RWPE2 (cell line): ENCODE results near the gene FOXB2.

Source experiments
- ATAC-seq: fragments of 200-7000 bp; cut with Tn5 transposase; 3 replicates; pipeline ENCODE4 v1.9.1; 2021; ENCODE audit warnings: low read depth
- DNase-seq: peaks from one replicate; pipeline ENCODE4 v3.0.0-alpha.2; 2020; ENCODE audit warnings: low spot score
- H3K27ac ChIP-seq: fragments of 450-650 bp; 2 replicates; pipeline ENCODE4 v1.5.1; 2017; ENCODE audit warnings: mild to moderate bottlenecking; ENCODE audit not compliant: poor library complexity, severe bottlenecking
- H3K27me3 ChIP-seq: fragments of 250-450 bp; sonication (Bioruptor Pico); 2 replicates; pipeline ENCODE4 v1.5.1; 2021; ENCODE audit warnings: mild to moderate bottlenecking, moderate library complexity; ENCODE audit not compliant: insufficient read depth, poor library complexity, severe bottlenecking
- H3K36me3 ChIP-seq: fragments of 250-450 bp; sonication (Bioruptor Pico); 2 replicates; pipeline ENCODE4 v1.5.1; 2020; ENCODE audit warnings: low read depth, mild to moderate bottlenecking, moderate library complexity
- H3K4me1 ChIP-seq: fragments of 250-450 bp; sonication (Bioruptor Pico); 2 replicates; pipeline ENCODE4 v1.5.1; 2021; ENCODE audit warnings: mild to moderate bottlenecking, moderate library complexity; ENCODE audit not compliant: insufficient read depth, poor library complexity, severe bottlenecking
- H3K4me3 ChIP-seq: fragments of 250-450 bp; sonication (Bioruptor Pico); 2 replicates; pipeline ENCODE4 v1.5.1; 2021; ENCODE audit warnings: mild to moderate bottlenecking, moderate library complexity; ENCODE audit not compliant: severe bottlenecking
- H3K9me3 ChIP-seq: fragments of 250-450 bp; sonication (Bioruptor Pico); 2 replicates; pipeline ENCODE4 v1.5.1; 2021; ENCODE audit warnings: mild to moderate bottlenecking, moderate library complexity; ENCODE audit not compliant: severe bottlenecking
- TF ChIP-seq, protein P1 (sequence below): fragments of 450-650 bp; IDR thresholded peaks from one replicate; pipeline ENCODE4 v1.5.1; 2017; ENCODE audit warnings: mild to moderate bottlenecking, moderate library complexity; ENCODE audit not compliant: poor library complexity, severe bottlenecking

FOXB2 gene

GRCh38 chr9:76999261-76999660 is 20.2 kb upstream of the FOXB2 start:
- Histone ChIP-seq H3K4me3 (no peak overlapping the region), H3K4me1 (no peaks in the 10 kb centered on the region), H3K27ac (no peak overlapping the region), H3K9me3 (no peaks in the 10 kb centered on the region), H3K27me3 (peaks cover 3% of the 10 kb centered on the region), H3K36me3 (no peaks in the 10 kb centered on the region)
- no peak for DNase-seq
- ATAC-seq, result no peak
- TF ChIP-seq, protein P1, sequence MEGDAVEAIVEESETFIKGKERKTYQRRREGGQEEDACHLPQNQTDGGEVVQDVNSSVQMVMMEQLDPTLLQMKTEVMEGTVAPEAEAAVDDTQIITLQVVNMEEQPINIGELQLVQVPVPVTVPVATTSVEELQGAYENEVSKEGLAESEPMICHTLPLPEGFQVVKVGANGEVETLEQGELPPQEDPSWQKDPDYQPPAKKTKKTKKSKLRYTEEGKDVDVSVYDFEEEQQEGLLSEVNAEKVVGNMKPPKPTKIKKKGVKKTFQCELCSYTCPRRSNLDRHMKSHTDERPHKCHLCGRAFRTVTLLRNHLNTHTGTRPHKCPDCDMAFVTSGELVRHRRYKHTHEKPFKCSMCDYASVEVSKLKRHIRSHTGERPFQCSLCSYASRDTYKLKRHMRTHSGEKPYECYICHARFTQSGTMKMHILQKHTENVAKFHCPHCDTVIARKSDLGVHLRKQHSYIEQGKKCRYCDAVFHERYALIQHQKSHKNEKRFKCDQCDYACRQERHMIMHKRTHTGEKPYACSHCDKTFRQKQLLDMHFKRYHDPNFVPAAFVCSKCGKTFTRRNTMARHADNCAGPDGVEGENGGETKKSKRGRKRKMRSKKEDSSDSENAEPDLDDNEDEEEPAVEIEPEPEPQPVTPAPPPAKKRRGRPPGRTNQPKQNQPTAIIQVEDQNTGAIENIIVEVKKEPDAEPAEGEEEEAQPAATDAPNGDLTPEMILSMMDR, result no peak

- no peak for ATAC-seq
- H3K4me1 ChIP-seq, result no peaks in the 10 kb centered on the region
Measured at GRCh38 chr9:77000330-77000729, 19.1 kb upstream of the FOXB2 start.

DNA sequence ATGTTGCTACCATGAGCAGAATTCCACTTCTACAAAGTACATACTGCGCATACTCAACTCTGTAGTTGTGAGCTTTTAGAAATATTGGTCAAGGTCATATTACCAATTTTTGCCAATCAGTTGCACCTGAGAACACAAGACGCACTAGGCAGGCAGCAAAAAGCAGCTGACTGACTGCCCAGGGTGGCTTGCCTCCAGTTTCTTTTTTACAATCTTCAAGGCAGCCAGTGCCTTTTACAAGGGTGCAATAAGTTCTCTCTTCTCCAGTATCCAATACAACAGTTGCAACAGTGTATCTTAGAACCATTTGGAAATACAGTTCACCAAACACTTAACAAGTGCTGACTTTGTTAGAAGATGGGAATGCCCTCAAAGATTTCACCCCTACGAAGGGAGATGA is 16.1 kb upstream of the FOXB2 start:
- TF ChIP-seq, protein P1, result no peak
- H3K27ac ChIP-seq, result no peak overlapping the region
- no peaks in the 10 kb centered on the region for H3K9me3 ChIP-seq
- H3K27me3 ChIP-seq, result peaks cover under 1% of the 10 kb centered on the region
- no peak for DNase-seq
- H3K4me1 ChIP-seq, result no peaks in the 10 kb centered on the region
- ATAC-seq, result no peak
- no peaks in the 10 kb centered on the region for H3K36me3 ChIP-seq
- H3K4me3 ChIP-seq, result no peak overlapping the region

More at GRCh38 chr9:77000330-77000729, 19.1 kb upstream of the FOXB2 start:
- no peaks in the 10 kb centered on the region for H3K9me3 ChIP-seq
- no peak overlapping the region for H3K4me3 ChIP-seq
- H3K27me3 ChIP-seq, result peaks cover 3% of the 10 kb centered on the region
- DNase-seq, result no peak
- H3K27ac ChIP-seq, result no peak overlapping the region
- no peaks in the 10 kb centered on the region for H3K36me3 ChIP-seq
- TF ChIP-seq, protein P1, result no peak

GRCh38 chr9:77005216-77005615 is 14.2 kb upstream of the FOXB2 start:
- no peak overlapping the region for H3K27ac ChIP-seq
- no peaks in the 10 kb centered on the region for H3K4me1 ChIP-seq
- ATAC-seq (no peak), DNase-seq (no peak)
- H3K9me3 ChIP-seq, result no peaks in the 10 kb centered on the region
- no peak overlapping the region for H3K4me3 ChIP-seq
- TF ChIP-seq, protein P1, result no peak
- H3K36me3 ChIP-seq, result no peaks in the 10 kb centered on the region
- H3K27me3 ChIP-seq, result peaks cover 10% of the 10 kb centered on the region

DNA sequence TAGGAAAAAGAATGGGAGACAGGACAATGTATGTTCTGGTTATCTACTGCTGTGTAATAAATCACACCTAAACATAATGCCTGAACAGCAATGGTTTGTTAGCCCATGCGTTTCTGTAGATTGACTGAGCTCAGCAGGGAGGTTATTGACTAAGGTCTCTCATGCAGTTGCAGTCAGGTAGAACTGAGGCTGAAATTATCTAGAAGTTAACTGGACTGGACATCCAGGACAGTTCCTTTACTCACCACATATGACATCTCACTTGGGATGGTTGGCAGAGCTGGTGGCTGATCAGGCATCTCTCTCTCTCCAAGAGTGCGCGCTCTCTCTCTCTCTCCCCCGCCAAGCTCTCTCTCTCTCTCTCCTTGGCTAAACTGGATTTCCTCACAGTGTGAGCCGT is 8.9 kb upstream of the FOXB2 start:
- H3K27me3 ChIP-seq, result peaks cover 61% of the 10 kb centered on the region
- H3K36me3 ChIP-seq, result no peaks in the 10 kb centered on the region
- ATAC-seq, result no peak; the same call in 2 of the 3 replicates

More for the DNA sequence above, 8.9 kb upstream of the FOXB2 start:
- no peaks in the 10 kb centered on the region for H3K4me1 ChIP-seq
- no peak overlapping the region for H3K27ac ChIP-seq
- no peak overlapping the region for H3K4me3 ChIP-seq
- TF ChIP-seq, protein P1, result no peak
- no peak for DNase-seq
- H3K9me3 ChIP-seq, result no peaks in the 10 kb centered on the region
